ENCODE results near the gene SETDB2.

Gene SETDB2

DNA sequence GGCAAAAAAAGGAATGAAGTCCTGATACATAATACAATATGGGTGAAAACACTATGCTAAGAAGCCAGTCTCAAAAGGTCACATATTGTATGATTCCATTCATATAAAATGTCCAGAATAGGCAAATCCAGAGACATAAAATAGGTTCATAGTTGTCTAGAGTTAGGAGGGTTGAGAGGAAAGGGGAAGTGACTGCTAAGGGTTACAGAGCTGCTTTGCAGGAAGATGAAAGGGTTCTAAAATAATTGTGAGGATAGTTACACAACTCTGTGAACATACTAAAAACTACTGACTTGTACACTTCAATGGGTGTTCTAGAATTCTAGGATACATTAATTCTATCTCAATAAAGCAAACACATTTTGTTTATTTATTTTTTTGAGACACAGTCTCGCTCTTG lies 25.9 kb upstream of the SETDB2 start:
- no peak overlapping the region for H2AK5ac ChIP-seq (ENCODE audit: low read depth, low read length)
- H2BK15ac ChIP-seq (ENCODE audit: low read length) = no peak overlapping the region
- H4K91ac ChIP-seq (ENCODE audit: low read depth, low read length, poor library complexity) = no peak overlapping the region
- H2AFZ ChIP-seq (ENCODE audit: low read length) = no peak overlapping the region
- no peak overlapping the region for H3K4ac ChIP-seq (ENCODE audit: low read length)
- no peaks in the 10 kb centered on the region for H3K36me3 ChIP-seq (replicated peaks in 1 of 2; ENCODE audit: control insufficient read depth in 2 of 2, insufficient read depth in 2 of 2, low read length in 2 of 2)
- no peak overlapping the region for H3K23ac ChIP-seq (ENCODE audit: low read depth, low read length, poor library complexity)
- DNase-seq (ENCODE audit: low spot score) = no peak
- no peak overlapping the region for H3K14ac ChIP-seq (ENCODE audit: low read length)
- H3K27me3 ChIP-seq (ENCODE audit: control insufficient read depth in 3 of 3, insufficient read depth in 3 of 3, low read depth in 1 of 3, low read length in 3 of 3) = no peaks in the 10 kb centered on the region
- no peak overlapping the region for H3K9ac ChIP-seq (ENCODE audit: low read depth, low read length, poor library complexity)
- H3K79me1 ChIP-seq (ENCODE audit: low read depth, low read length) = no peaks in the 10 kb centered on the region
- no peak overlapping the region for H3K4me2 ChIP-seq (ENCODE audit: insufficient read depth, low read length, poor library complexity, severe bottlenecking)
- H3K4me3 ChIP-seq (ENCODE audit: low read length in 2 of 2) = no peak overlapping the region
- H3K27ac ChIP-seq (replicated peaks; ENCODE audit: low read length) = no peak overlapping the region
- no peak overlapping the region for H3K18ac ChIP-seq (ENCODE audit: low read length)
- H3K9me3 ChIP-seq (replicated peaks in 1 of 2; ENCODE audit: control insufficient read depth in 2 of 2, insufficient read depth in 1 of 2, low read depth in 1 of 2, low read length in 2 of 2) = no peaks in the 10 kb centered on the region
- H2BK120ac ChIP-seq (ENCODE audit: low read depth, low read length) = no peak overlapping the region
- WGBS, 2 donors (ENCODE audit: extremely low coverage in 2 of 2, insufficient read length in 2 of 2, insufficient replicate concordance in 1 of 2) = no CpG with 5 or more reads among the region's 1 CpG
- H3K4me1 ChIP-seq (ENCODE audit: control insufficient read depth in 2 of 2, insufficient read depth in 1 of 2, low read depth in 1 of 2, low read length in 2 of 2) = peaks cover 2 to 6% of the 10 kb centered on the region in 2 donors
- H2BK5ac ChIP-seq (ENCODE audit: low read length) = no peak overlapping the region
- H4K8ac ChIP-seq (ENCODE audit: low read depth, low read length) = no peak overlapping the region
- no peak overlapping the region for H2BK12ac ChIP-seq (ENCODE audit: low read length)

GRCh38 chr13:49419276-49419675 lies 24.8 kb upstream of the SETDB2 start:
- Histone ChIP-seq H2BK120ac (ENCODE audit: low read depth, low read length) (no peak overlapping the region), H4K8ac (ENCODE audit: low read depth, low read length) (no peak overlapping the region), H4K91ac (ENCODE audit: low read depth, low read length, poor library complexity) (no peak overlapping the region), H3K4ac (ENCODE audit: low read length) (no peak overlapping the region), H2BK5ac (ENCODE audit: low read length) (no peak overlapping the region), H3K27ac (replicated peaks; ENCODE audit: low read length) (no peak overlapping the region), H3K9ac (ENCODE audit: low read depth, low read length, poor library complexity) (no peak overlapping the region), H3K4me3 (ENCODE audit: low read length in 2 of 2) (no peak overlapping the region), H3K9me3 (replicated peaks in 1 of 2; ENCODE audit: control insufficient read depth in 2 of 2, insufficient read depth in 1 of 2, low read depth in 1 of 2, low read length in 2 of 2) (no peaks in the 10 kb centered on the region), H2BK12ac (ENCODE audit: low read length) (no peak overlapping the region), H3K79me1 (ENCODE audit: low read depth, low read length) (no peaks in the 10 kb centered on the region), H2AK5ac (ENCODE audit: low read depth, low read length) (no peak overlapping the region), H2BK15ac (ENCODE audit: low read length) (no peak overlapping the region), H3K14ac (ENCODE audit: low read length) (no peak overlapping the region), H2AFZ (ENCODE audit: low read length) (no peak overlapping the region), H3K4me1 (ENCODE audit: control insufficient read depth in 2 of 2, insufficient read depth in 1 of 2, low read depth in 1 of 2, low read length in 2 of 2) (peaks cover 2 to 6% of the 10 kb centered on the region in 2 donors), H3K27me3 (ENCODE audit: control insufficient read depth in 3 of 3, insufficient read depth in 3 of 3, low read depth in 1 of 3, low read length in 3 of 3) (no peaks in the 10 kb centered on the region), H3K18ac (ENCODE audit: low read length) (no peak overlapping the region), H3K36me3 (replicated peaks in 1 of 2; ENCODE audit: control insufficient read depth in 2 of 2, insufficient read depth in 2 of 2, low read length in 2 of 2) (no peaks in the 10 kb centered on the region), H3K4me2 (ENCODE audit: insufficient read depth, low read length, poor library complexity, severe bottlenecking) (no peak overlapping the region), H3K23ac (ENCODE audit: low read depth, low read length, poor library complexity) (no peak overlapping the region)
- DNase-seq (ENCODE audit: low spot score) = no peak
- no CpG with 5 or more reads among the region's 3 CpGs for WGBS, 2 donors (ENCODE audit: extremely low coverage in 2 of 2, insufficient read length in 2 of 2, insufficient replicate concordance in 1 of 2)

DNA sequence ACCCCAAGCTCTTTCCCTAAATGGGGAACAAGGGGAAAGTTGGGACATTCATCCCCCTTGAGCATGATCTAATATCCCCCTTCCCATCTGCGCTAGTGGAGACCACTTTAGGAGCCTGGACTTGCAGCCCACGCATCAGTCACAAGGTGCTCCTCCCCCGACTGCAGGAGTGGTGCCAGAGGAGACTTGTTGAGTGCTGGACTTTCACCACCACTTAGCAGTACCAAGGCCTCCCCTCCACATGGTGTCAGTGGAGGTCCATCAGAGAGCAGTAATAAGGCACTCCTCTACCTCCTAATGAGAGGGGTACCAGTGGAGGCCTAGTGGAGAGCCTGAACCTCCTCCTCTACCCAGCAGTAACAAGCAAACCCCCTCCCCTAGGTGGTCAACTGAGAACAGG lies 22.7 kb upstream of the SETDB2 start:
- Histone ChIP-seq H2AK5ac (ENCODE audit: low read depth, low read length) (no peak overlapping the region), H3K27me3 (ENCODE audit: control insufficient read depth in 3 of 3, insufficient read depth in 3 of 3, low read depth in 1 of 3, low read length in 3 of 3) (no peaks in the 10 kb centered on the region), H3K9ac (ENCODE audit: low read depth, low read length, poor library complexity) (no peak overlapping the region), H3K4me2 (ENCODE audit: insufficient read depth, low read length, poor library complexity, severe bottlenecking) (no peak overlapping the region), H4K91ac (ENCODE audit: low read depth, low read length, poor library complexity) (no peak overlapping the region), H3K14ac (ENCODE audit: low read length) (no peak overlapping the region), H3K79me1 (ENCODE audit: low read depth, low read length) (no peaks in the 10 kb centered on the region), H3K4ac (ENCODE audit: low read length) (no peak overlapping the region), H3K9me3 (replicated peaks in 1 of 2; ENCODE audit: control insufficient read depth in 2 of 2, insufficient read depth in 1 of 2, low read depth in 1 of 2, low read length in 2 of 2) (no peaks in the 10 kb centered on the region), H3K4me3 (ENCODE audit: low read length in 2 of 2) (no peak overlapping the region), H3K23ac (ENCODE audit: low read depth, low read length, poor library complexity) (no peak overlapping the region), H3K27ac (replicated peaks; ENCODE audit: low read length) (no peak overlapping the region), H3K18ac (ENCODE audit: low read length) (no peak overlapping the region), H2BK15ac (ENCODE audit: low read length) (no peak overlapping the region), H3K4me1 (ENCODE audit: control insufficient read depth in 2 of 2, insufficient read depth in 1 of 2, low read depth in 1 of 2, low read length in 2 of 2) (peaks cover 2 to 6% of the 10 kb centered on the region in 2 donors), H2BK120ac (ENCODE audit: low read depth, low read length) (no peak overlapping the region), H2AFZ (ENCODE audit: low read length) (no peak overlapping the region), H3K36me3 (replicated peaks in 1 of 2; ENCODE audit: control insufficient read depth in 2 of 2, insufficient read depth in 2 of 2, low read length in 2 of 2) (no peaks in the 10 kb centered on the region), H2BK12ac (ENCODE audit: low read length) (no peak overlapping the region), H4K8ac (ENCODE audit: low read depth, low read length) (no peak overlapping the region), H2BK5ac (ENCODE audit: low read length) (no peak overlapping the region)
- DNase-seq (ENCODE audit: low spot score) = no peak
- no CpG with 5 or more reads among the region's 3 CpGs for WGBS, 2 donors (ENCODE audit: extremely low coverage in 2 of 2, insufficient read length in 2 of 2, insufficient replicate concordance in 1 of 2)

- Histone ChIP-seq H3K36me3 (replicated peaks in 1 of 2; ENCODE audit: control insufficient read depth in 2 of 2, insufficient read depth in 2 of 2, low read length in 2 of 2) (no peaks in the 10 kb centered on the region), H3K14ac (ENCODE audit: low read length) (no peak overlapping the region), H4K91ac (ENCODE audit: low read depth, low read length, poor library complexity) (no peak overlapping the region), H3K4me1 (ENCODE audit: control insufficient read depth in 2 of 2, insufficient read depth in 1 of 2, low read depth in 1 of 2, low read length in 2 of 2) (peaks cover 2 to 6% of the 10 kb centered on the region in 2 donors), H4K8ac (ENCODE audit: low read depth, low read length) (no peak overlapping the region), H3K18ac (ENCODE audit: low read length) (no peak overlapping the region), H3K4me2 (ENCODE audit: insufficient read depth, low read length, poor library complexity, severe bottlenecking) (no peak overlapping the region), H2AFZ (ENCODE audit: low read length) (no peak overlapping the region), H2BK5ac (ENCODE audit: low read length) (no peak overlapping the region), H2BK120ac (ENCODE audit: low read depth, low read length) (no peak overlapping the region), H3K27me3 (ENCODE audit: control insufficient read depth in 3 of 3, insufficient read depth in 3 of 3, low read depth in 1 of 3, low read length in 3 of 3) (no peaks in the 10 kb centered on the region), H3K23ac (ENCODE audit: low read depth, low read length, poor library complexity) (no peak overlapping the region), H3K9me3 (replicated peaks in 1 of 2; ENCODE audit: control insufficient read depth in 2 of 2, insufficient read depth in 1 of 2, low read depth in 1 of 2, low read length in 2 of 2) (no peaks in the 10 kb centered on the region), H2BK15ac (ENCODE audit: low read length) (no peak overlapping the region), H3K27ac (replicated peaks; ENCODE audit: low read length) (no peak overlapping the region), H3K9ac (ENCODE audit: low read depth, low read length, poor library complexity) (no peak overlapping the region), H3K4ac (ENCODE audit: low read length) (no peak overlapping the region), H2BK12ac (ENCODE audit: low read length) (no peak overlapping the region), H3K4me3 (ENCODE audit: low read length in 2 of 2) (no peak overlapping the region), H2AK5ac (ENCODE audit: low read depth, low read length) (no peak overlapping the region), H3K79me1 (ENCODE audit: low read depth, low read length) (no peaks in the 10 kb centered on the region)
- DNase-seq (ENCODE audit: low spot score) = no peak
- no CpG with 5 or more reads among the region's 7 CpGs for WGBS, 2 donors (ENCODE audit: extremely low coverage in 2 of 2, insufficient read length in 2 of 2, insufficient replicate concordance in 1 of 2)
Observed at GRCh38 chr13:49424011-49424560, 20.0 kb upstream of the SETDB2 start.

All from neuronal stem cell (in vitro differentiated cells).